ENCODE data around the gene PRDM16. TPM values are rescaled to one million over a fixed set of nuclear protein-coding genes. Genes with fewer than 3 reads are reported as not detected.

Gene PRDM16
- total RNA-seq, 1 experiment from 2014 or later = 6.1 TPM

DNA sequence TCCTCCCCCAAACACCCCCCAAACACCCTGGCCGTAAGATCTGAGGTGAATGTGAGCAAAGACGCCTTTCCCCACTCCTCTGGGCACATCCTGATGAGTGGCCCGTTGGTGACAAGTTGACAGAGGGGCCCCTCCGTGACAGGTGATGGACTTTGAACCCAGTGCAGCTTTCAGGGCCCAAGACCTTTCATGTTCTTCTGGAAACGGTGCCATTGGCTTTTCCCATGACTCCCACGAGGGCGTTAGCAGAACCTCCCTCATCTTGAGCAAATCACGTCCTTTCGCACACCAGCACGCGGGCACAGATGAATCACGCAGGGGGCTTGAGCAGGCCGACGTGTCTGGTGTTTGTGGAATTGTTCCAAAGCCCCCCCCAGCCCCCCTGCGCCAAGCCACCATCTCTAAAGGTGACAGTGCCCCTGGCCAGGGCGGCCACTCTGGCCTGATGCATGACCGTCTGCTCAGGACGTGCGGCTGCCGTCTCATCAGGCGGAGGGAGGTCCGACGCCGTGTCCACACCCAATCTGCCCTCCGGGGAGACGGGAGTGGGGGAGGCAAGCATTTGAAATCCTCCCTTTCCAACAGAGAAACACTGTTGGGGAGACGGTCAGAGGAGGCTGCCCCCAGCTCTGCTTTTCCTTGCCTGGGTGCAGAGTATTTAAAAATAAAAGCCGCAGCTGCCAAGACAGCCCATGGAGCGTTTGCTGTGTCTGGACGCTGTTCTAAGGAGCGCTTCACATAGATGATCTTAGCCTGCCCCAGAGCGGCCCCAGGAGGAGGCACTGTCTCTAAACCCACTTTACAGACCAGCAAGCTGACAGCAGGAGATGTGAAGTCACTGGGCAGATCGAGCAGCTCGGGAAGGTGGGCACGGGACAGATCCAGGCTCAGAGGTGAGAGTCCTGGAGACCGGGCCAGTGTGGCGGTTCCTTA, 287.2 kb downstream of the PRDM16 start:
- ChIA-PET CTCF (no interaction called here), POLR2A (no interaction called here), RAD21 (ENCODE audit: low non-redundant PET in 1 of 2, low total read pairs in 2 of 2, uncharacterized antibody in 2 of 2, unreplicated experiment in 2 of 2) (no interaction called here)
- BruUV-seq (replicated peaks) = no TSS peak
- Histone ChIP-seq H3K9me2 (ENCODE audit: insufficient read depth) (no peaks in the 10 kb centered on the region), H4K20me1 (ENCODE audit: insufficient read depth) (no peaks in the 10 kb centered on the region), H3K4me3 (replicated peaks in 1 of 2; ENCODE audit: low read depth in 1 of 2, low read length in 2 of 2) (no peak overlapping the region), H3K9ac (ENCODE audit: low read length) (no peak overlapping the region), H3K27ac (ENCODE audit: low read depth, low read length) (no peak overlapping the region), H3K79me2 (ENCODE audit: insufficient read depth, low read length) (no peaks in the 10 kb centered on the region), H3K4me2 (ENCODE audit: low read length) (no peak overlapping the region), H3K9me3 (ENCODE audit: control insufficient read depth in 1 of 2, insufficient read depth in 1 of 2, low read depth in 1 of 2, low read length in 2 of 2) (no peaks in the 10 kb centered on the region), H3K4me1 (ENCODE audit: control insufficient read depth in 1 of 2, insufficient read depth in 2 of 2, low read length in 2 of 2) (no peaks in the 10 kb centered on the region), H2AFZ (ENCODE audit: low read depth, low read length, poor library complexity, severe bottlenecking) (no peak overlapping the region), H3K27me3 (ENCODE audit: insufficient read depth, low read length) (no peaks in the 10 kb centered on the region), H3K36me3 (ENCODE audit: control insufficient read depth in 1 of 2, insufficient read depth in 2 of 2, low read length in 2 of 2) (no peaks in the 10 kb centered on the region)
- no peak for ATAC-seq
- TF ChIP-seq YY1 (IDR thresholded peaks at IDR 0.05; ENCODE audit: extremely low read depth, insufficient replicate concordance, low read depth, low read length) (no peak), JUND (IDR thresholded peaks at IDR 0.05) (no peak), SIN3A (IDR thresholded peaks at IDR 0.05; ENCODE audit: low read depth) (no peak), ATF3 (IDR thresholded peaks at IDR 0.05) (no peak), FOSL1 (IDR thresholded peaks at IDR 0.05; ENCODE audit: low read depth) (no peak), POLR2A (IDR thresholded peaks at IDR 0.05; ENCODE audit: borderline replicate concordance, extremely low read depth, insufficient read depth, insufficient read length) (no peak), EZH2 (IDR thresholded peaks at IDR 0.05) (no peak), SP1 (IDR thresholded peaks at IDR 0.05; ENCODE audit: low read depth) (no peak), ELF1 (IDR thresholded peaks at IDR 0.05; ENCODE audit: borderline replicate concordance, low read depth) (no peak), EZH2phosphoT487 (IDR thresholded peaks at IDR 0.05; ENCODE audit: borderline replicate concordance) (no peak), ZNF274 (IDR thresholded peaks at IDR 0.05; ENCODE audit: low read depth, low read length) (no peak), ZBTB33 (IDR thresholded peaks at IDR 0.05; ENCODE audit: extremely low read depth, insufficient replicate concordance, low read length) (no peak), MAX (IDR thresholded peaks at IDR 0.05) (no peak), EGR1 (IDR thresholded peaks at IDR 0.05; ENCODE audit: low read depth) (no peak), CEBPB (IDR thresholded peaks at IDR 0.05; ENCODE audit: low read depth) (no peak)
- no peak for DNase-seq (ENCODE audit: low read depth, low spot score)
- intact Hi-C loops (cut with micrococcal nuclease) = no loop called here
